ENCODE measurements around the gene SUPT4H1.

SUPT4H1 gene

DNA sequence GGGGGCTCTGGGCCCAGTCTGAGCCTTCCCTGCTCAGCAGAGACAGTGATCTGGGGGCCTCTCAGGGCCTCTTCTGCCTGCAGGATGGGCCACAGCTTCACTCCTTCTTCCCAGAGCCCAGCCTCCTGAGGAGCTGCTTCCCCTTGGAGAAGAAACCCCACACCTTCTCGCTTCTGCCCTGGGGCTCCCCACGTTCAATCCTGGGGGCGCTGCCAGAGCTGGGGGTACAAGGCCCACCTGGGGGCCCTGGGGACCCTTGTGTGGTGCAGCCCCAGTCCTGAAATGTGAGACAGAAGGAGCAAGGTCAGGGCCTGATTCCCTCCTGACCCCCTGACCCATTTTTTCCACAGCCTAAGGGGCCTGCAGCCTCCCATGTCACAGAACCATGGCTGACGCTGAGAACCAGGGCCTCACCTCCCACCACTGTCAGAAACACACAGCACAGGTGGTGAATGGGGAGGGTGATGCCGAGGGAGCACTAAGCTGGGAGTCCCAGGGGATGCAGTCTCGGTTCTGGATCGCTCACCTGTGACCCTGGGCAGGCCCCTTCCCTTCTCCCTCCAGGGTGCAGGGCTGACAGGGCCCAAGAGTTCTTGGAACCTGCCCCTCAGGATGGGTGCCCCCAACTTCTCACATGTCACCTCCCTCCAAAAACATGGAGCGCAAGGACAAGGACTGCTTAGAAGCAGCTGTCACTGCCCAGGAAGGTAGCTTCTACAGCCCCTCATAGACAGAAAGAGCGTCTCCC is 49.7 kb downstream of the SUPT4H1 start:
- no peak overlapping the region for H3K4me3 ChIP-seq
- TF ChIP-seq Cebpa-rat (IDR thresholded peaks at IDR 0.05) = no peak
- peak overlapping the region in 9 of 11 experiments; percentile 42 to 75 (median 63); a peak in 18 of 22 replicates for H3K4me2 ChIP-seq
- peak overlapping the region in 6 of 11 experiments; percentile 47 to 73 (median 62); a peak in 11 of 22 replicates for H3K27ac ChIP-seq
- H4K20me1 ChIP-seq = no peaks in the 10 kb centered on the region
- 0 out of 22 replicates have a peak, but pooled peaks cover 0 to 5% (median 0%) of the 10 kb centered on the region in 11 experiments for H3K9me3 ChIP-seq (replicated peaks in 1 of 11)
- no peaks in the 10 kb centered on the region for H3K27me3 ChIP-seq
- peaks cover 21 to 47% (median 31%) of the 10 kb centered on the region in 10 experiments for H3K4me1 ChIP-seq
- H3K9ac ChIP-seq = peak overlapping the region in 6 of 11 experiments; percentile 1 to 49 (median 33); a peak in 7 of 22 replicates
- H3K36me3 ChIP-seq = peaks cover 0 to 49% (median 34%) of the 10 kb centered on the region in 11 experiments; a peak in 19 of 22 replicates

DNA sequence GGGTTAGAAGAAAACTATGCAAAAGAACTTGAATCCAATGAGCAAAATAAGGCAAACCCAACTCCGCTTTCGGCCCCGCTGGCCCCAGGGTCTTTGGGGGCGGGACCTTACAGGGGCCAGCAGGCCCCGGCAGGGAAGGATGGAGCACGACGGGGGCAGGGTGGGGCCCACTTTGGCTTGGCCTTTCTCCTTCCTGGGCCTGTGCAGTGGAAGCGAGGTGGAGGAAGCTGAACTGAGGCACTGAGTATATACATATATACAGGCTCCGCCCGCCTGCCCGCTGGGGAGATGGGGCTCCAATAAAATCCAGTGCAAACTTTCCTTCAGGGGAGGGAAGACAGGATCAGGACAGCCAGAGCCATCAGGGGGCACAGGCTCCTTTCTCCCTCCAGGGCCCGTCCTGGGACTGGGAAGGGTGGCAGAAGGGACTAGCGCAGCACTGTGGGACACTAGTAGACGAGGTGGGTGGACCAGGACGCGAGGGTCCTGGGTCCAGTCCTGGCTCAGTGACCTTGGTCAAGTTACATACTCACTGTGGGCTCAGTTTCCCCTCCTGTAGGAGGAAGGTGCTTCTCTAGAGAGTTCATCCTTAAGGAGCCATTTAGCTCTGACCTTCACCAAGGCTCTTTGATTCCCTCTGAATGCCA is 50.4 kb downstream of the SUPT4H1 start:
- Histone ChIP-seq H3K9ac (peak overlapping the region in 1 of 11 experiments; percentile 34; a peak in 1 of 22 replicates), H3K36me3 (peaks cover 0 to 41% (median 26%) of the 10 kb centered on the region in 11 experiments; a peak in 17 of 22 replicates), H3K27me3 (no peaks in the 10 kb centered on the region), H3K4me3 (no peak overlapping the region), H3K4me2 (peak overlapping the region in 3 of 11 experiments; percentile 11 to 75 (median 72); a peak in 2 of 22 replicates), H3K9me3 (replicated peaks in 1 of 11) (0 out of 22 replicates have a peak, but pooled peaks cover 0 to 5% (median 0%) of the 10 kb centered on the region in 11 experiments), H3K4me1 (peaks cover 21 to 50% (median 31%) of the 10 kb centered on the region in 10 experiments), H4K20me1 (no peaks in the 10 kb centered on the region), H3K27ac (peak overlapping the region in 6 of 11 experiments; percentile 26 to 73 (median 62); a peak in 7 of 22 replicates)
- TF ChIP-seq Cebpa-rat (IDR thresholded peaks at IDR 0.05) = no peak

DNA sequence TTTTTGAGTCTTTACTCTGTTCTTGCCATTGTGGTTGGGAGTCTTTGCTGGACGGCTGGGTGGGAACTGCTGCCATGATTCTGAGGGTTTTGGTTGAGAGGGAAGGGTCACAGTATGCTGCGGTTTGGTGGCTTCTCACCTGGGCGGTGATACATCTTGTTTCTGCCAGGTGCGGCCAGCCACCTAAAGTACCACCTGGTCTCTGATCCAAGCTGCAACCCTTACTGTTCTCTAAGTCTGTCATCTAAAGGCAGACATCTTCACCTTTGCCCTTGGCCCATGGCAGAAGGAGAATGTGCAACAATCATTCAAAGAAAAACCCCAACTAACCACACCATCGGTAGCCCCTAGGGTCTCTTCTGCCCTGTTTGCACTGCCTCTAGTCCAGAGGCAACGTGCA is 51.7 kb downstream of the SUPT4H1 start:
- Histone ChIP-seq H3K9ac (no peak overlapping the region), H4K20me1 (no peaks in the 10 kb centered on the region), H3K4me3 (no peak overlapping the region), H3K4me2 (no peak overlapping the region), H3K9me3 (replicated peaks in 1 of 11) (0 out of 22 replicates have a peak, but pooled peaks cover 0 to 5% (median 0%) of the 10 kb centered on the region in 11 experiments), H3K27ac (0 out of 22 replicates have a peak overlapping the region, but pooled peaks of 1 of the 11 experiments have one; percentile 59), H3K4me1 (peaks cover 21 to 48% (median 31%) of the 10 kb centered on the region in 10 experiments), H3K36me3 (peaks cover 0 to 34% (median 22%) of the 10 kb centered on the region in 11 experiments; a peak in 17 of 22 replicates), H3K27me3 (no peaks in the 10 kb centered on the region)
- no peak for TF ChIP-seq Cebpa-rat (IDR thresholded peaks at IDR 0.05)
